A549 treated with CORT108297 at 1 μM for 4 hours (cell line): ENCODE results near the gene CATSPER2. TPM values are rescaled to one million over a fixed set of nuclear protein-coding genes. Genes with fewer than 3 reads are reported as not detected.

Experiments used
- total RNA-seq: library from RNA; stranded (reverse); fragments of 200-300 nt; extraction: Qiagen RNA extraction; gene quantifications from 5 replicates; pipeline ENCODE4 v1.2.3, GENCODE V29; 2022

CATSPER2 gene
- total RNA-seq: 0.49 to 1.8 TPM (median 0.81 TPM) in 5 replicates

DNA sequence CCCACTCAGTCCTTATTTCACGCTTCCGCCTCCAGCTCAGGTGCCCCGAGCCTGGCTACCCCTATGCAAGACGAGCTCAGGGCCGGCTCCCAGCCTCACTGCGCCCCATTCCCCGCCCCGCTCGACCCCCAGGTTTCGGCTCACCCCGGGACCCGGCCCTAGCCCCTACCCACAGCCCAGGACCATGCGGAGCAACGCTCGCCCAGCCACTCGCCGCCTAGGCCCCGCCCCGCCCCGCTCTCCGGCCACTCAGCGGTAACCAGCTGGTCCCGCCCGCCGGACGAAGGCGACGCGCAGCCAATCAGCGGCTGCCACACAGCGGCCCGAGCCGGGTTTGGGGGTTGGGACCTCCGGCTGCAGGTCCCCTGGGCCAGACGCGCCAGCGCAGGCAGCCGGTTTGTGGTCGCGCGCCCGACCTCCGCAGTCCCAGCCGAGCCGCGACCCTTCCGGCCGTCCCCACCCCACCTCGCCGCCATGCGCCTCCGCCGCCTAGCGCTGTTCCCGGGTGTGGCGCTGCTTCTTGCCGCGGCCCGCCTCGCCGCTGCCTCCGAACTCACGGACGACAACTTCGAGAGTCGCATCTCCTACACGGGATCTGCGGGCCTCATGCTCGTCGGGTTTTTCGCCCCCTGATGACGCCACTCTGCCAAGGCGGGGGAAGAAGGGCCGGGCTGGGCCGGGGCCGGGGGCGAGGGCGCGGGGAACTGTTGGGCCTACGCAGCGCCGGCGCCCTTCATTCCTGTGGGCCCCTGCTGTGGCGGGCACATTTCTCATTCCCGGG lies at the start of gene CATSPER2:
TSS of gene CATSPER2 (minus strand) at position 196 of the 781 bp plus-strand sequence. CDS start 783 bp downstream, outside the sequence.

DNA sequence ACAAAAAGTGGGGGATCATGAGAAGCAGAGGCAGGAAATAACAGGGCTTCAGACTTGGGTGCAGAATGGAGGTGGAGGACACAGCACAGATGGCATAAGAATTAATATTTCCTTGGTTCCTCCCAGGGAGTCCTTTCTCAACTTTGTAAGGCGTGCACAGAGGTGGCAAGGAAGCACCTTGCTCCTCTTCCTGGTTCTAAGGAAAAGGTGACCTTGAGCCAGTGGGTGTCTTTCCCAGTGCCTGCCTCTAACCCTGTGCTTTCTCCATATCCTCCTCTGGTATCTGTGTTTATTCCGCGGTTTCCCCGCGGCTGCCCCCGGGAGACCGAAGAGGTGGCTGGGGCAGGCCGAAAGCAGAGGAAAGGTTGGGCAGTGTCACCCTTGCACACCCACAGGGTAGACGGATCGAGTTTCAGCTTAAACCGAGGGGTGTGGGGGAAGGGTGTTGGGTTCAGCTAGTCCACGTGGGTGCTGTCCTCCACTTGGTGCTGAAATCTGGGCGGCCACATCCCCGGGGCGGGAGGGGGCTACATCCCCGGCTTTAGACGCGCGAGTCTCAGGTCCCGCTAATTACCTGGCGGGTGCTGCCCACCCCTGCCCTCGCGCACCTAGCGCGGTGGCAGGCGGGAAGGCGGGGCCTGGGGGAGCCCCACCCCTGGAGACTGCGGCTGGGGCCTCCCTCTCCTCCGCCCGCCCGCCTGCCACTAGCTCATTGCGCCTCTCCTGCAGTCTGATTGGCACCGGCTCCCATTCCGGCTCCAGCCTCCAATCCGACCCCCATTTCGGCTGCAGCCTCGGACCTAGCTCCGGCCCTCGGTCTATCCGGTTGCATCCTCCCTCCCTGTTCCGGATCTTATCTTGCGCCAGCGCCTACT lies 44.7 kb upstream of the CATSPER2 start, which contains the start of gene CKMT1A:
TSS of gene CKMT1A (plus strand) at position 712 of the 875 bp plus-strand sequence. CDS start 192 bp downstream, outside the sequence.

DNA sequence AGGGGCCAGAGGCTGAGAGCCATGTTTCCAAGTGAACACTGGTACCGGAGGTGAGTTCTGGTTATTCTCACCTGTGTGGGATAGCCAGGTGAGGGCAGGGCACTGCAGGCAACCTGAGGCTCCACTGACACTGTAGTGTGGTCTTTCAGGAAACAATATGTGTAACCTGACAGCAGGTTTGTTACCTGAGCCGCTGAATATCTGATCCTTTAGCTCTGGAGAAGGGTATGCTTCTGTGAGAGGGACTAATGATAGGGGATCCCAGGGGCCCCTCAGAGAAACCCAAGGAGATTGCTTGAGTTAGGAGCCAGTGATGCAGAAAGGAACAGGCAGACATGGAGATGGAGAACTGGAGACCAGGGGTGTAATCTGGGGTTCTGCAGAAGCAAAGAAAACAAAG lies 29.9 kb downstream of the CATSPER2 start, which contains the start of gene STRC:
TSS of gene STRC (minus strand) at position 101 of the 400 bp plus-strand sequence. CDS start at position 23, 78 bp downstream.

DNA sequence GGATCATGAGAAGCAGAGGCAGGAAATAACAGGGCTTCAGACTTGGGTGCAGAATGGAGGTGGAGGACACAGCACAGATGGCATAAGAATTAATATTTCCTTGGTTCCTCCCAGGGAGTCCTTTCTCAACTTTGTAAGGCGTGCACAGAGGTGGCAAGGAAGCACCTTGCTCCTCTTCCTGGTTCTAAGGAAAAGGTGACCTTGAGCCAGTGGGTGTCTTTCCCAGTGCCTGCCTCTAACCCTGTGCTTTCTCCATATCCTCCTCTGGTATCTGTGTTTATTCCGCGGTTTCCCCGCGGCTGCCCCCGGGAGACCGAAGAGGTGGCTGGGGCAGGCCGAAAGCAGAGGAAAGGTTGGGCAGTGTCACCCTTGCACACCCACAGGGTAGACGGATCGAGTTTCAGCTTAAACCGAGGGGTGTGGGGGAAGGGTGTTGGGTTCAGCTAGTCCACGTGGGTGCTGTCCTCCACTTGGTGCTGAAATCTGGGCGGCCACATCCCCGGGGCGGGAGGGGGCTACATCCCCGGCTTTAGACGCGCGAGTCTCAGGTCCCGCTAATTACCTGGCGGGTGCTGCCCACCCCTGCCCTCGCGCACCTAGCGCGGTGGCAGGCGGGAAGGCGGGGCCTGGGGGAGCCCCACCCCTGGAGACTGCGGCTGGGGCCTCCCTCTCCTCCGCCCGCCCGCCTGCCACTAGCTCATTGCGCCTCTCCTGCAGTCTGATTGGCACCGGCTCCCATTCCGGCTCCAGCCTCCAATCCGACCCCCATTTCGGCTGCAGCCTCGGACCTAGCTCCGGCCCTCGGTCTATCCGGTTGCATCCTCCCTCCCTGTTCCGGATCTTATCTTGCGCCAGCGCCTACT lies 55.1 kb downstream of the CATSPER2 start, which contains the start of gene CKMT1B:
TSS of gene CKMT1B (plus strand) at position 700 of the 863 bp plus-strand sequence. CDS start 192 bp downstream, outside the sequence.

DNA sequence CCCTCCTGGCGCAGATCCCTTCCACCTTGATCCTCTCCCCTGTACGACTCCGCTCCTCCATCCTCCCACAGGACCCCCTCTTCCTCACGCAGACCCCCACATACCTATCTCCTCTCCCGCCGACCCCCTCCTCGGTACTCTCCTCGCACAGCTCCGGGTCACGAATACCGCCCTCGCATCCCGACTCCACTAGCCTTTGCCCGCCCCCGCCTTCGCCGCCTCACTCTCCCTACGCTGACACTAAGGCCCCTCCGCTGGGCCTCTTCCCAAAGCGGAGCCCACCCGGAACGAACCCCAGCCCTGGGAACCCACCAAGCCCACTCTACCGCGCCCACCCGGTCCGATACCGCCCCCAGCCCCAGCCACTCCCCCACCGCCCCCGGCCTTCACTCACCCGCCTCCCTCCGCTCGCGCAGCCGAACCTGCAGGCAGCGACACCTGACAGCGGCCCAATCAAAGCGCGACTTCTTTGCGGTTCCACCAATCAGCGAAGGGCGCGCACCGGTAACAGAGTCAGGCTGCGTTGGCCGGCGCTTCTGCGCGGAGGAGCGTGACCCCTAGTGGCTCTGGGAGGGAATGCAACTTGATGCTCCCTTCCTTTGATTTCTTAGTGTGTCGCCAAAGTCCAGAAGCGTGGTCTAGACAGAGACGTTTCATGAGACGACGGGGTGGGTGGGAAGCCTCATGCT lies 58.7 kb downstream of the CATSPER2 start, which contains the start of gene PPIP5K1:
TSS of gene PPIP5K1 (minus strand) at position 431 of the 689 bp plus-strand sequence. CDS start 5,704 bp downstream, outside the sequence.

Other genes starting within 250 kb of the CATSPER2 start
- gene TP53BP1, start 155.7 kb downstream of the CATSPER2 start, total RNA-seq: 16.0 to 21.6 TPM (median 20.2 TPM) in 5 replicates
- 0.69 to 0.88 TPM (median 0.76 TPM) in 5 replicates for gene MAP1A, start 131.2 kb downstream of the CATSPER2 start, total RNA-seq
- 5.5 to 7.9 TPM (median 6.6 TPM) in 5 replicates for gene PPIP5K1, start 58.6 kb downstream of the CATSPER2 start, total RNA-seq
- 3.1 to 4.2 TPM (median 3.8 TPM) in 5 replicates for gene CKMT1B, start 54.8 kb downstream of the CATSPER2 start, total RNA-seq
- 0.06 to 0.16 TPM (median 0.07 TPM) in 3 of 5 replicates, not detected in the others for gene STRC, start 30.0 kb downstream of the CATSPER2 start, total RNA-seq
- 2.5 to 4.1 TPM (median 2.7 TPM) in 5 replicates for gene CKMT1A, start 45.0 kb upstream of the CATSPER2 start, total RNA-seq
- gene PDIA3, start 97.6 kb upstream of the CATSPER2 start, total RNA-seq: 286 to 370 TPM (median 345 TPM) in 5 replicates
- gene ELL3, start 128.1 kb upstream of the CATSPER2 start, total RNA-seq: 1.3 to 2.5 TPM (median 1.8 TPM) in 5 replicates
- 459 to 728 TPM (median 704 TPM) in 5 replicates for gene SERF2, start 143.5 kb upstream of the CATSPER2 start, total RNA-seq
- gene SERINC4, start 151.4 kb upstream of the CATSPER2 start, total RNA-seq: 0.05 to 0.12 TPM (median 0.06 TPM) in 4 of 5 replicates, not detected in the other
- 3.3 to 6.1 TPM (median 4.5 TPM) in 5 replicates for gene HYPK, start 151.8 kb upstream of the CATSPER2 start, total RNA-seq
- 24.1 to 35.2 TPM (median 25.4 TPM) in 5 replicates for gene MFAP1, start 175.8 kb upstream of the CATSPER2 start, total RNA-seq
- 11.5 to 14.3 TPM (median 12.0 TPM) in 5 replicates for gene WDR76, start 178.2 kb upstream of the CATSPER2 start, total RNA-seq